GM19328 (cell line): ENCODE measurements around the gene KLHL15.
"Not testable (repeated sequence)": the region's sequence is repeated elsewhere in the genome, so short reads cannot be mapped to it uniquely, and the experiment has no call there.

Source experiments
- ATAC-seq: cut with Tn5 transposase; IDR thresholded peaks from one replicate; pipeline ENCODE4 v1.9.1; 2021; ENCODE audit warnings: mild to moderate bottlenecking, moderate library complexity; ENCODE audit not compliant: unreplicated experiment

KLHL15 gene

GRCh38 chrX:24019448-24019847 is 7.5 kb downstream of the KLHL15 start:
- ATAC-seq, result no peak

- no peak for ATAC-seq
Measured at GRCh38 chrX:24018809-24019208, 8.2 kb downstream of the KLHL15 start.

GRCh38 chrX:24017674-24018073 is 9.3 kb downstream of the KLHL15 start:
- no peak for ATAC-seq

GRCh38 chrX:24014388-24015018 is 12.5 kb downstream of the KLHL15 start:
- ATAC-seq, result no peak

GRCh38 chrX:24012266-24012665 is 14.7 kb downstream of the KLHL15 start:
- ATAC-seq, result no peak

- no peak for ATAC-seq
Measured at GRCh38 chrX:24005867-24006266, 21.1 kb downstream of the KLHL15 start.

GRCh38 chrX:24005028-24005427 is 22.0 kb downstream of the KLHL15 start:
- ATAC-seq, result no peak

GRCh38 chrX:24002792-24003191 is 24.2 kb downstream of the KLHL15 start:
- no peak for ATAC-seq

- no peak for ATAC-seq
Measured at GRCh38 chrX:24002167-24002566, 24.8 kb downstream of the KLHL15 start.

GRCh38 chrX:23999671-24000070 is 27.3 kb downstream of the KLHL15 start:
- no peak for ATAC-seq

- no peak for ATAC-seq
Measured at GRCh38 chrX:23993012-23993633, 33.9 kb downstream of the KLHL15 start.

GRCh38 chrX:23992431-23992830 is 34.6 kb downstream of the KLHL15 start:
- ATAC-seq, result no peak

- no peak for ATAC-seq
Measured at GRCh38 chrX:23990455-23990854, 36.5 kb downstream of the KLHL15 start.

- ATAC-seq, result no peak
Measured at GRCh38 chrX:23989689-23990088, 37.3 kb downstream of the KLHL15 start.

GRCh38 chrX:23982891-23983290 is 44.1 kb downstream of the KLHL15 start:
- no peak for ATAC-seq

- no peak for ATAC-seq
Measured at GRCh38 chrX:23981711-23982110, 45.3 kb downstream of the KLHL15 start.

GRCh38 chrX:23981222-23981621 is 45.8 kb downstream of the KLHL15 start:
- ATAC-seq, result no peak

- no peak for ATAC-seq
Measured at GRCh38 chrX:23980011-23980441, 47.0 kb downstream of the KLHL15 start.

- no peak for ATAC-seq
Measured at GRCh38 chrX:23978491-23978890, 48.5 kb downstream of the KLHL15 start.

- ATAC-seq, result not testable (repeated sequence)
Measured at GRCh38 chrX:23965630-23966029, 61.4 kb downstream of the KLHL15 start.

- no peak for ATAC-seq
Measured at GRCh38 chrX:23964191-23964590, 62.8 kb downstream of the KLHL15 start.

GRCh38 chrX:23959781-23960180 is 67.2 kb downstream of the KLHL15 start:
- ATAC-seq, result no peak

GRCh38 chrX:23954396-23954795 is 72.6 kb downstream of the KLHL15 start:
- ATAC-seq, result no peak
